ENCODE results near the gene ITGB8. TPM values are rescaled to one million over a fixed set of nuclear protein-coding genes. Genes with fewer than 3 reads are reported as not detected.

ITGB8 gene
- total and polyA plus RNA-seq, 12 donors: 0.46 to 10.7 (median 2.5) TPM

DNA sequence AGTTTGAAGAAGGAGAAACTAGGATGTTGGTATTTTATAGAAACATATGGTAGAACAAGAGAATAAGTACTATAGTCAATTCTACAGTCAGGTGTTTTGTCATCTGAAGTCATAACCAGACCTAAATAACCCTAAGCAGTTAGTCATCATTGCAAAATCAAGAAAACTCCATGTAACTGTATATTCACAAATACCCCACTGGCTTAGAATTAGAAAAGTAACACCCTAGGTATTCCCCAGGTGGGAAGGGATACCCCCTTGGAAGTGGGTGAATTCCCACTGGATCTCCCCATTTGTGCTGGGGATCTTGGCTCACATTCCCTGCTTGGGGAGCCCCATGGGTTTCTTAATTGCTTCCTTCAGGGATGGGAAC lies 45.9 kb upstream of the ITGB8 start:
- H3K4me1 ChIP-seq: no peaks in the 10 kb centered on the region
- TF ChIP-seq CTCF (IDR thresholded peaks at IDR 0.05): no peak
- no peaks in the 10 kb centered on the region for H3K36me3 ChIP-seq
- intact Hi-C loops (cut with DNase I): no loop called here
- no peak for DNase-seq
- H3K27me3 ChIP-seq: no peaks in the 10 kb centered on the region
- H3K9me3 ChIP-seq: no peaks in the 10 kb centered on the region
- H3K4me3 ChIP-seq: no peak overlapping the region
- no peak overlapping the region for H3K27ac ChIP-seq
- no peak for ATAC-seq

DNA sequence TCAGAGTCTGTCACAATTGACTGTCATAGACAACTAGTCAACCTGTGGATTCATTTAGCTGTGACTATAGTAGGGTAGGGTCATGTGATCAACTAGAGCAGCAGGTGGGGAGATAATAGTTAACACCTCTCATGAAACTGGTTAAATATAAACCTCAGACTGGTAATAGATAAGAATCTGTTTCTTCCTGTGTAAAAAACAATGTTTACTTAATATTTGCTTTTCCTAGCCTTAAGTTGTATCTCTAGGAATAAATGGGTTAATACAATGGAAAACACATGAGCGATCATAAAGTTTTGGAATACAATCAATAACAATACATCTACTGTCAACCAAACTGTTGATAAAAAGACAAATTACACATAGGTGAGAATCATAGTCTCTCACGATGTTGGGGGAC lies 43.4 kb upstream of the ITGB8 start:
- no peak overlapping the region for H3K4me3 ChIP-seq
- 88 to 90% methylated on average over 2 of the region's 2 CpGs for WGBS, 2 donors
- H3K36me3 ChIP-seq: no peaks in the 10 kb centered on the region
- no peaks in the 10 kb centered on the region for H3K9me3 ChIP-seq
- no peak for ATAC-seq
- H3K27me3 ChIP-seq: no peaks in the 10 kb centered on the region
- no peak overlapping the region for H3K27ac ChIP-seq
- no peak for DNase-seq
- no peak for TF ChIP-seq CTCF (IDR thresholded peaks at IDR 0.05)
- H3K4me1 ChIP-seq: no peaks in the 10 kb centered on the region
- intact Hi-C loops (cut with DNase I): no loop called here

DNA sequence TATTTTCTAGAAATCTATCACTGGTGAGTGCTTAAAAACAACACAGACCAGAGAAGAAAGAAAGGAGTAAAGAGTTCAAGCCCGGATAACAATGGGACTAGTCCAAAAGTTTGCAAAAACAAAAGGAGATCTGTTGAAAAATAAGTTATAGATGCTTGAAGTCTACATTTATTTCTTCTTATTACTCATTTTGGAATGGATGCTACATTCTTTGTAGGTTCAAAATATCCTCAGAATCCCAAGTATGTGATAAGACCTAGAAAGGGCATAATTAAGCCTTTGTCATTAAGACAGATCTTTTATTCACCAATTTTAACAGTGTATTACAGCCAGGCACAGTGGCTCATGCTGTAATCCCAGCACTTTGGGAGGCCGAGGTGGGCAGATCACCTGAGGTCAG lies 42.7 kb upstream of the ITGB8 start:
- Histone ChIP-seq H3K4me1 (no peaks in the 10 kb centered on the region), H3K27ac (no peak overlapping the region), H3K27me3 (no peaks in the 10 kb centered on the region), H3K36me3 (no peaks in the 10 kb centered on the region), H3K9me3 (no peaks in the 10 kb centered on the region), H3K4me3 (no peak overlapping the region)
- ATAC-seq (no peak), DNase-seq (no peak)
- 74 to 86% methylated on average over 2 of the region's 2 CpGs for WGBS, 2 donors
- TF ChIP-seq CTCF (IDR thresholded peaks at IDR 0.05): no peak
- intact Hi-C loops (cut with DNase I): no loop called here

GRCh38 chr7:20290505-20291111 lies 40.1 kb upstream of the ITGB8 start:
- ATAC-seq: no peak
- Histone ChIP-seq H3K4me1 (no peaks in the 10 kb centered on the region), H3K9me3 (peaks cover 0 to 6% (median 0%) of the 10 kb centered on the region in 11 donors), H3K36me3 (no peaks in the 10 kb centered on the region), H3K4me3 (no peak overlapping the region), H3K27ac (no peak overlapping the region), H3K27me3 (no peaks in the 10 kb centered on the region)
- intact Hi-C loops (cut with DNase I): no loop called here
- no peak for DNase-seq
- TF ChIP-seq CTCF (IDR thresholded peaks at IDR 0.05): no peak
- WGBS, 2 donors: 71 to 74% methylated on average over 3 of the region's 3 CpGs
